Measurements from ENCODE around the gene AKR1C4.

The AKR1C4 gene

DNA sequence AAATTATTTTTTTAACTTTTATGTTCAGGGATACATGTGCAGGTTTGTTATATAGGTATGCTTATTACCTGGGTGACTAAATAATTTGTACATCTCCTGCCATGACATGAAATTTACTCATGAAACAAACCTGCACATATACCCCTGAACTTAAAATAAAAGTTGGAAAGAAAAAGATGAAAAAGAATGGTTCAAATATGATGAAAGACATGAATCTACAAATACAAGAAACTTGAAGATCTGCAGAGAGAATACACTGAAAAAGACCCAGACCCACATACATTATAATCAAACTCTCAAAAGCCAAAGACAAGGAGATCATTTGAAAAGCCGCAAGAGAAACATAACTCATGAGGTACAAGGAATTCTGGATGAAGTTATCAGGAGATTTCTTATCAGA lies 70.2 kb downstream of the AKR1C4 start:
- no peak for DNase-seq (ENCODE audit: low read depth)

DNA sequence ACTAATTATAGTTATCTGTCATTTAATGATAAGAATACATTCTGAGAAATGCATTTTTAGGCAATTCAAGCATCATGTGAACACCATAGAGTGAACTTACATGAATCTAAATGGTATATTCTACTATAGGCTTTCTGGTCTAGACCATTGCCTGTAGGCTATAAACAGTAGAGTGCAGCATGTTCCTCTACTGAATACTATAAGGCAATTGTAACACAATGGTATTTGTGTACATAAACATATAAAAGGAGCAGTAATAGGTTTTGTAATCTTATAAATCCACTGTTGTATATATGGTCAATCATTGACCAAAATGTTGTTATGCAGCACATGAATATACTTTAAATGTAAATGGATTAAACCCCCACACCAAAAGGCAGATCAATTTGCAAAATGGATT lies 71.6 kb downstream of the AKR1C4 start:
- DNase-seq (ENCODE audit: low read depth), result no peak
